Iris pigment epithelial cell (primary cell): ENCODE data around the gene MOBP.
A peak's percentile ranks its signal among the peaks of the same experiment; 100 is the strongest.
"Not testable (repeated sequence)": the region's sequence is repeated elsewhere in the genome, so short reads cannot be mapped to it uniquely, and the experiment has no call there.

Source experiments
- DNase-seq: peaks from one replicate; pipeline ENCODE4 v3.0.0-alpha.2; 2011; ENCODE audit warnings: low read depth

The MOBP gene

DNA sequence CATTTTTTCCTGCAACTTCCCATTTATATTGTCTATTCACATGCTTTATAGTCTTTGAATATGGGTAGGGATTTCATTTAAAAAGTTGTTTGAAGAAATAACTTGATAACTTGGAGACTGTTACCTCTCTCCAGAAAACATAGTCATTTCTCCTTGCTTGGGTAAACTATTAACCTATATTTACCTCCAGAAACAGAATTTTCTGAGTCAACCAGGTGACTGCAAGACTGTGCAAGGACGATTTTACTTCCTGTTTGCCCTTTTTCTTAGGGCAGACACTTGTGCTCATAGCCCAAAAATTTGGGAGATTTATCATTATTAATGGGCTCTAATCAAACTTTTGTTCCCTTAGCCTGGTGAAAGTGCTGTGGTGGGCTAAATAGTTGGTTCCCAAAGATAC is 14.3 kb upstream of the MOBP start:
- DNase-seq: no peak

DNA sequence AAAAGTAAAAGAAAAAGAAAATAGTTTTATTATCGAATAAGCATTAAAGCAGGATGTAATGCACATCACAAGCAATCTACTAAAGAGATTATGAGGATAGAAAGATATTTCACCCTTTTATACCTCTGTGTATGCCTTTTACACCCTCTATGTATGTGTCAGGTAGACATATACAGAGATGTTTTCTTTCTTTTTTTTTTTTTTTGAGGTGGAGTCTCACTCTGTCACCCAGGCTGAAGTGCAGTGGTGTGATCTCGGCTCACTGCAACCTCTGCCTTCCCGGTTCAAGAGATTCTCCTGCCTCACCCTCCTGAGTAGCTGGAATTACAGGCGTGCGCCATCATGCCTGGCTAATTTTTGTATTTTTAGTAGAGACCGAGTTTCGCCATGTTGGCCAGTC is 13.6 kb upstream of the MOBP start:
- not testable (repeated sequence) for DNase-seq

DNA sequence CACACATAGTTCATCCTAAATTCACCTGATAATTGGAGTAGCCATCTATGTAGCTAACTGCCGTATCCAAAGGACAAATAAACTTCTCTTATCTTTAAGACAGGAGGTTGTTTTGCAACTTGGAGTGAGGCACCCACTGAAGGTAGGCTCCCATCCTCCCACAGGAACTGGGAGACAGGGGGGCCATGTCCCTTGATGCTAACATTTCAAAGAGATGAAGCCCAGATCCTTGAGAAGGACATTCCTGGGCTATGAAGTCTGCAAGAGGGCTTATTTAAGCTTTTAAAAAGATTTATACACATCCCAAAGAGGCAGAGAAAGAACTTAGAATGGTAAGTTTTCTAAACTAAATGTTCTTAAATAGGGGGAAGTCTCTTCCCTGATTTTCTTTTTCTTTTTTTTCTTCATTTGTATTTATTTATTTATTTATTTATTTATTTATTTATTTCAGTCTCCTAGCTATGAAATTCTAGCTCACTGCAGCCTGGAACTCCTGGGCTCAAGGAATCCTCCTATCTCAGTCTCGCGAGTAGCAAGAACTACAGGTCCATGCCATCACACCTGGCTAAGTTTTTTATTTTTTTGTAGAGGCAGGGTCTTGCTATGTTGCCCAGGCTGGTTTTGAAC is 12.8 kb upstream of the MOBP start:
- no peak for DNase-seq

- DNase-seq: no peak
Measured at GRCh38 chr3:39456159-39456558, 11.3 kb upstream of the MOBP start.

- no peak for DNase-seq
Measured at GRCh38 chr3:39457361-39457760, 10.1 kb upstream of the MOBP start.

DNA sequence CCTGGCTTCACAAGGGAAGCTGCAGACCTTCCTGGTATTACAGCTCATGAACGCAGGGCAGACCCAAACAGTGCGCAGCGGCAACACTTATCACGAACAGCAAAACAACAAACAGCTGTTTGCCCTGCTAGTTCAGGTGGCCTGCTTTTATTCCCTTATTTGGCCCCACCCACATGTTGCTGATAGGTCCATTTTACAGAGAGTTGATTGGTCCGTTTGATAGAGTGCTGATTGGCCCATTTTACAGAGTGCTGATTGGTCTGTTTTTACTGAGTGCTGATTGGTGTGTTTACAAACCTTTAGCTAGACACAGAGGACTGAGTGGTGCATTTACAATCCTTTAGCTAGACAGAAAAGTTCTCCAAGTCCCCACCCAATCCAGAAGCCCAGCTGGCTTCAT is 8.9 kb upstream of the MOBP start:
- DNase-seq: not testable (repeated sequence)

GRCh38 chr3:39460677-39461076 is 6.8 kb upstream of the MOBP start:
- DNase-seq: no peak

DNA sequence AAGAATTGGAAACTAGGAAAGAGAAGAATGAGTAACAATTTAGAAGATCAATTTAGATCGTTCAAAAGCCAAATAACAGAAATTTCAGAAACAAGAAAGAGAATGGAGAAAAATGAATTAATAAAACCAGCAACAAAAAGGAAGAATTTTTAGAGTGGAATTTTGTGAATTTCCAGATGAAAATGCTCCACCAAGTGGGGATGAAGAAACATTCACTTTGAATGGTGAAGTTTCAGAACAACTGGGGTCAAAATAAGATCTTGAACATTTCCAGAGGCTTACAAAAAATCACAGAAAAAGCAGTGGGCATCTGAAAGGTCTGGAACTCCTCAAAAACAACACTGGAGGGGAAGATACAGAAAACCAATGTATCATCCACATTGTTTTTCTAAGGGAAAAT is 4.2 kb upstream of the MOBP start:
- no peak for DNase-seq

- no peak for DNase-seq
Measured at GRCh38 chr3:39466988-39467387, 492 bp upstream of the MOBP start.

DNA sequence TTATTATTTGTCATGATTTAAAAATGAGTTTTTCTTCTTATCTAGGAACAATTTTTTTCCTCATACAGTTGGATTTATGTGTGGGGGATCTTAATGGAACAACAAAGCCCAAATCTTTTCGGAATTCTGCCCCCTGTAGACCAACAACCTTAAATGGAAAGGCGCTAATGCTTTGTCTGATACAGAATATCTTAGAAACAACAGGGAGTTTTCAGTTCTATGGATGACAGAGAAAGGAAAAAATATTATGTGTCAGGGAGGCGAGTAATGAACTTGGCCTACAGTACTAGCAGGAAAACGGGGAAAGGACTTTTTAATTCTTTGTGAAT is 592 bp downstream of the MOBP start:
- no peak for DNase-seq

DNA sequence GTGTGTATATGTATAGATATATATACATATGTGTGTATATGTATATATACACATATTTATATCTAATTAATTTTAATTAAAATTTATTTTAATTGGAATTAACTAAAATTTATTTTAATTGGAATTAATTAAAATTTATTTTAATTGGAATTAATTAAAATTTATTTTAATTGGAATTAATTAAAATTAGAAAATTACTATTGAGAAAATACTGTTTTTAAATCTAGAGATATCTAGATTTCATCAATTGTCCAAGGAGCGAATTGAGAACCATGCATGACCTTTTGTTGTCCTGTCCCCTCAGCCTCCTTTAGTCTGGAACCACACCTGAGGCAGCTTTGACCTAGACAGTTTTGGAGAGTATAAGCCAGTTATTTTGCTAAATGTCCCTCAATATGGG is 1.8 kb downstream of the MOBP start:
- no peak for DNase-seq

DNA sequence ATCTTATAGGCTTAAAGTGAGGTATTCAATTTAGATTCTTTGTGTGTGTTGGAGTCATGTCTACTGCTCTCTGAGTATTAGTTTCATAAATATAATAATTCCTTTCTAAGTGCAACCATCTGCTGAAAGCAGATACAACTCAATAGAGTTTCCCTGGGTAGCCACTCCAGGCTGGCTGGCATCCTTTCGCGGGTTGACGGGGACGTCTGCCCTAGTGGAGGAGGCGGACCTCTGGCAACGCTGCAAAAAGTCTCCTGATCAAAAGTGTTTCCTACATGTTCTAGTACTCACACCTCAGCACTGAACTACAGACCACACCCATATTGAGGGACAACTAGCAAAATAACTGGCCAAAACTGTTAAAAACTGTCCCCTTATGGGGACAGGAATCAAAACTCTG is 2.5 kb downstream of the MOBP start:
- DNase-seq: no peak

GRCh38 chr3:39471652-39472051 is 4.2 kb downstream of the MOBP start:
- DNase-seq: no peak

DNA sequence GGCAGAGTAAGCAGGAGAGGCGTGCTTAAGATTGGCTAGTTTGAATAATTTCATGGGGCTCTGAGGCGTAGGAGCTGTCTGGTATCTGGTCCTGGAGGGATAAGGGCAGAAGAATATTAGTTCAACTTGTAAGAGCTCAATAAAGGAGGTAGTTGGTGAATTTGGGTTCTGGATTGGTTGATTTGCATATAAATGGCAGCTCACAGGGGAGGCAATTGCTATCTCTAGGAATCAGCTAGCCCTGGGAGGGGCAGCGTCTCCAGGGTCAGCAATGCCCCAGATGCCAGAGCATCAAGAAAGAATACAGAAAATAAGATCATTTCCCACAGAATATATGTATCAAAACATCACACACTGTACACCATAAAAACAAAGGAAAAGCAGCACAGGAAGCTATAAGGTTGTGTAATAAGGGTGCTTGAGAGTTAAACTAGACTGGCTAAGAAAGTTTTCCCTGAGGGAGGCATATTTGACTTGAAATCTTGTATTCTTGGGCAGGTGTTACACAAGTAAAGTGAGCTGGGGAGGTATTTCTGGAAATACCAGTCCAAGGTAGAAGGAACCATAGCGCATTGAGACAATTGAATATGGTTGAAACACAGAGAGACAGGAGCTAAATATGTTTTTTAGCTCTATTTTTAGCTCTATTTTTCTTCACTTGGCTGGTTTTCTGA is 6.1 kb downstream of the MOBP start:
- no peak for DNase-seq

DNA sequence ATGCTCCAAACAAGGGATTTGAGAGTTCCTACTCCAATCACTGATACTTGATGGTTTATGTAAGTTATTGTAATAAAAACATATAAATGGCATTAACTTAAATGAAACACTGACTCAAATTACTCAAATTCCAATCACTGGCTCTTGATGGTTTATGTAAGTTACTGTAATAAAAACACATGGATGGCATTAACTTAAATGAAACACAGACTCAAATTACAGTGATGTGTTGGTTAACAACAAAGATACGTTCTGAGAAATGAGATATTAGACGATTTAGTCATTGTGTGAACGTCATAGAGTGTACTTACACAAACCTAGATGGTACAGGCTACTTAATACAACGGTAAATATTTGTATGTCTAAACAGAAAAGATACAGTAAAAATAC is 6.6 kb downstream of the MOBP start:
- peak; percentile 9 for DNase-seq

GRCh38 chr3:39476783-39477182 is 9.3 kb downstream of the MOBP start:
- DNase-seq: no peak

DNA sequence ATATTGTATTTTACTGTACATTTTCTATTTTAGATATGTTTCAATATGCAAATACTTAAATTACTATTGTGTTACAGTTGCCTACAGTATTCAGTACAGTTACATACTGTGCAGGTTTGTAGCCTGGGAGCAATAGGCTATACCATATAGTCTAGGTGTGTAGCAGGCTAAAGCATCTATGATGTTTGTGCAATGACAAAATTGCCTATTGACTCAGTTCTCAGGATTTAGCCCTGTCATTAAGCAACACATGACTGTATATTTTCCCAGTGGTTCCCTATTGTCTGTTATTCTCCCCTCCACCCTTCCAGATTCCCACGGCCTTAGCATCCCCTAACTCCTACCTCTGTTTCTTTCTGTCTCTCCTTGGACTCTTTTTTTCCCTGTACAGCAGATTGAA is 10.7 kb downstream of the MOBP start:
- DNase-seq: no peak

- DNase-seq: no peak
Measured at GRCh38 chr3:39479701-39480414, 12.4 kb downstream of the MOBP start.

DNA sequence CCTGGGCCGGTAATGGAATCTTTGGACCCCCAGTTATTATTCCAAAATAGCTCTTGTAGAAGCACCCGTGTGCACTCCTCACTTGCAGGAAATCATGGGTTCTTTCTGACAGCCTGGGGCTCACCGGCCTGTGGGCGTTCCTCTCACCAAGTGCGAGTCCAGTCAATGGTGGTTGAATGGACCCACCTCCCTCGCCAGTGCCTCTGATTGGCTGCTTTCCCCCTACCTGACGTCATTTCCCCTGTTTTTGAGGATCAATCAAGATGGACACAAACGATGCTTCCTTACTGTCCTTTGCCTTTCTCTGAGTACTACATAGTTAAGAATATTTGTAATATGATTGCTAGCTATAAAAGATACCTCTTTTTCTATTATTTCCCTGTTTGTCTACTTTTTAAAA is 18.1 kb downstream of the MOBP start:
- no peak for DNase-seq

- DNase-seq: no peak
Measured at GRCh38 chr3:39491014-39491413, 23.5 kb downstream of the MOBP start.

DNA sequence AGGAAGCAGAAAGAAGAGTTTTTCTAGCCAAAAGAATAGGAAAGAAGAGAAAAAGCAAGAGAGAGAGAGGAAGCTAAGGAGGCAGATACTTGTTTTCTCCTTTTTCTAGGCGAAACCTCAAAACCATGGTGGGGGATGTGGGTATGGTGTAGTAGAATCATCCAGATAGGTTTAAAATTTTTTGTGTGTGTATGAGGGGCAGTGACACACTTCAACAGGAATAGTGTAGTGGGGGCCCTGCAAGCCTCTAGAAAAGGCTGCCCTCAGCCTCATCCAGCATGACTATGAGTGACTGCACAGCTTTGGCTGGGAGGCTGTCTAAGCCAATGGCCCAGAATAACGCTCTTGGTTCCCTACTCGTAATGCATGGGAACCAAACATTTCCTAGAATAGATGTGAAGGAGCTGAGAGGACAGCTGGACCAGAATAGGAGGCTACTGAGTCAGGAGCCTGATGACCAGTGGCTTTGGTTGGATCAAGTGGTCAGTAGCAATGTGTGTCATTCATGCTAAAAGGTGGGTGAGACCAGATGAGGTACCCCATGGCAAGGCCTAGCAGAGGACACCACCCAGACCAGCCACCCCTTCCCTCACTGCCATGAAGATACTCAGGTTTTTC is 24.4 kb downstream of the MOBP start:
- DNase-seq: no peak

DNA sequence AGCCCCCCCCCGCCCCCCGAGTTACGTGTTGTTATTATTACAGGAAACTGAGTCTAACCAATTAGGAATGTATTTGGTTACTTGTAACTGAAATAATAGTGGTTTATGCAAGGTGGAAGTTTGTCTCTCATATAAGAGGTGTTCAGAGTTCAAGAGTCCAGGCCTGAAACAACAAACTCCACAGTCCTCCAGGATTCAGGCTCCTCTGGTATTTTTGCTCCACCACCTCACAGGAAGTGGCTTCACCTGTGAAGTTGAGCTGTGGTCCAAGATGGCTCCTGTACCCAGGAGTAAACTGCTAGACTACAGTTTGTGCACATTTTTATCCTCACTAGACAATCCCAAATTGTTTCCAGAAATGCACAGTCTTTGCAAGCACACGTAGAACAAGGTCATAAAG is 27.3 kb downstream of the MOBP start:
- no peak for DNase-seq

DNA sequence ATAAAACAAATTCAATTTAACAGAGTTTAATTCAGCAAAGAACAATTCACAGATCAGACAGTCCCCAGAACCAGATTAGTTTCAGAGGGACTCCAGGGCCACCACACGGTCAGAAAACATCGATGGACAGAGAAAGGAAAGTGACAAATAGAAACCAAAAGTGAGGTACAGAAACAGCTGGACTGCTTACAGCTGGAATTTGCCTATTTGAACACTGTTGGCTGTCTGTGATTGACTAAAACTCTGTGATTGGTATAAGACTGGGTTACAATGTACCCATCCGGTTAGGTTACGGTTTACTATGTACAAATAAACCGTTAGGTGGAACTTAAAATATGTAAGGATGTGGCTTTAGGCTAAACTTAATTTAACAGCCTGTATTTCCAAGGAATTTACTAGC is 30.3 kb downstream of the MOBP start:
- DNase-seq: no peak
